GM19397 (cell line): ENCODE measurements around the gene ERVW-1.

Experiments
- ATAC-seq: cut with Tn5 transposase; IDR thresholded peaks from one replicate; pipeline ENCODE4 v1.9.1; 2021; ENCODE audit warnings: mild to moderate bottlenecking, moderate library complexity; ENCODE audit not compliant: unreplicated experiment

The ERVW-1 gene

GRCh38 chr7:92432299-92432946 is 45.3 kb downstream of the ERVW-1 start:
- ATAC-seq = no peak

GRCh38 chr7:92427193-92427592 is 50.6 kb downstream of the ERVW-1 start:
- ATAC-seq = no peak

- no peak for ATAC-seq
These were observed 52.3 kb downstream of the ERVW-1 start for GRCh38 chr7:92425311-92425947.

GRCh38 chr7:92423710-92424131 is 54.0 kb downstream of the ERVW-1 start:
- ATAC-seq = no peak

- ATAC-seq = no peak
These were observed 54.8 kb downstream of the ERVW-1 start for GRCh38 chr7:92422926-92423325.

GRCh38 chr7:92421676-92422435 is 55.9 kb downstream of the ERVW-1 start:
- no peak for ATAC-seq
